GM21528 (cell line): ENCODE data around the gene CD8A.

ENCODE experiments used
- ATAC-seq: cut with Tn5 transposase; IDR thresholded peaks from one replicate; pipeline ENCODE4 v1.9.1; 2021; ENCODE audit warnings: mild to moderate bottlenecking, moderate library complexity; ENCODE audit not compliant: unreplicated experiment, low FRiP score

Gene CD8A

DNA sequence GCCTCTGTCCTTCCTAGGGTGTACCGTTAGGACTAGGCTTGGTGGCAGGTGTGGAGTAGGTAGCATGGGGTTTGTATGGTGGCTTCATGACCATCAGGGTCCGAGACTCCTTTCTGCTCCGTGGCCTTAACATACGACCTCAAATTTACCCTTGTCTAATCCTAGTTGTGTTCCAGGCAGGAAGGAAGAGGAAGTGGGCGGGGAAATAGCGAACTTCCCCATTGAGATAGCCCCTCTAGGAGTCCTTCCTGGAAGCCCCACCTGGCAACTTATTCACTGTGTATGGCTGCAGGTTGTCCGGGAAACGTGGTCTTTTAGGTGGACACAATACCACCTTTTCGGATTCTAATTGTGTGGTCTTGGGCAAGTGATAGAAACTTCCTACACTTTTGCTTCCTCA, 9.3 kb downstream of the CD8A start:
- ATAC-seq, result no peak

- no peak for ATAC-seq
Measured at GRCh38 chr2:86779971-86780370, 10.7 kb downstream of the CD8A start.

DNA sequence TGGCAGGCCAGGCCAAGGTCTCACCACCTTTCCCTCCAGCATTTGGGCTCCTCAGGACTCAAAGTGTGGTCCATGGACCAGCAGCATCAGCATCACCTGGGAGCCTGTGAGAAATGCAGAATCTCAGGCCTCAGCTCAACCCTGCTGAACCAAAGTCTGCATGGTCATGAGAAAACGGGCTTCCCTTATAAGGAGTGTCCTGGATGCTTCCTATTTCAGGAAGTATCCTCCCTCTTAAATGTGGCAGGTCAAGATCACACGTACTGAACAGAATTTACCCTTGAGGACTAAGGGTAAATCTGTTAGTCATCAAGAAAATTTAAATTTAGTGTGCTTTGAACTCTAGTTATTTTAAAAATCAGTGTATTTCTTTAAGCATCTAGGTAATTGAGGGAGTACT, 11.8 kb downstream of the CD8A start:
- no peak for ATAC-seq

GRCh38 chr2:86776532-86776931, 14.2 kb downstream of the CD8A start:
- ATAC-seq, result no peak

DNA sequence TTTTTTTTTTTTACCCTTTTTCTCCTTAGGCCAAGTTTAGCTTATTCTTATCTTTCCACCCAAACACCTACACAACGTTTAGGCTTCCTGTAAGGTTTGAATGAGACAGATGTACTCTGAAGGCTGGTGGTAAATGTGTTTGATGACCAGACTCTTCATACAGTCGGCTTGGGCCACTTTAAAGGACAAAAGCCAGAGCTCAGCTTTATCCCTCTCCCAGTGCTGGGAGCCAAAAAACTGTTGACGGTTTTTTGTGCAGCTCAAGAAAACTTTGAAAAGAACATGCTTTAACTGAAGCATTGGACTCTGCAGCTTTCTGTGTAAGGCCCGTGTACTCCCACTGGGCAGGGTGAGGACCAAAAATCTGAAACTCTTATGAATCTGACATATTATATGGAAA, 15.4 kb downstream of the CD8A start:
- no peak for ATAC-seq

DNA sequence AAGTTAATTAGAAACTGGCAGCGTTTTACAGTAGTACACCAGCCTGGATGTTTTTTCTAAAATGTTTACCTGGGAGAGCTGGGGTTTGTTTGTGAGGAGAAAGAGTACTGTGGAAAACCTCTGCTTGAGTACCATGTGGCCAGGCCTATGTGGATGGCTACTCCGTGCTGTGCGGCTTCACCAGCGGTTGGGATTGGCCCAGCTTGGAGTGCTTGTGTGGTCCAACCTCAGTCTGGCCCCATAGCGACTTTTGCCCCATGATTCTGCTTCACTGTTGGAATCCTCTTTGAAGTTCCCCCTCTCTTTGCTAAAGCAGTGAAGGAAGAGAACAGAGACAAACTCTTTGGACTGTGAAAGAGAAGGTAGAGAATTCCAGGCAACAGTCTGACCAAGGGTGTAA, 15.9 kb downstream of the CD8A start:
- no peak for ATAC-seq

GRCh38 chr2:86772611-86773010, 18.1 kb downstream of the CD8A start:
- ATAC-seq, result no peak

DNA sequence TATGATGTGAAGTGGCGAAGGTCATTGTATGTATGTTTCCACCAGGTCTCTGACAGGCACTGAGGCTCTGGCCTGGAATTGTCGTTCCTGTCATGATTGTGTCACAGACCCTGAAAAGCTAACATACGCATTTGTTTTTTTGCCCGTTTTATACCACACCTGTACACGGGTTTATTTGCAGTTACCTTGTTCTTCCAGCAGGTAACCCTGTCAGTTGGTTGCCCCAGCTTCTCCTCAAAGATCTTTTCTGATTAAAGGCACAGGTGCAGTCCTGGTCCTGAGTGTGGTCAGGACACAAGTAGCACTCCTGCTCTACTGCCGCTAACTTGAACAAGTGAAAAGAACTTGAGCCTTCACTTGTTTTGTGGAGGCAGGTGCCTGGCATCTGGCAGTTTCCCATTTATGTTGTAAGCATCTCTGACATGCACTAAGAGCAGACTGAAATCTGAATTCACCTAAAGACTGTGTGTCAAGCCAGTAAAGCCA, 19.9 kb downstream of the CD8A start:
- ATAC-seq, result no peak

DNA sequence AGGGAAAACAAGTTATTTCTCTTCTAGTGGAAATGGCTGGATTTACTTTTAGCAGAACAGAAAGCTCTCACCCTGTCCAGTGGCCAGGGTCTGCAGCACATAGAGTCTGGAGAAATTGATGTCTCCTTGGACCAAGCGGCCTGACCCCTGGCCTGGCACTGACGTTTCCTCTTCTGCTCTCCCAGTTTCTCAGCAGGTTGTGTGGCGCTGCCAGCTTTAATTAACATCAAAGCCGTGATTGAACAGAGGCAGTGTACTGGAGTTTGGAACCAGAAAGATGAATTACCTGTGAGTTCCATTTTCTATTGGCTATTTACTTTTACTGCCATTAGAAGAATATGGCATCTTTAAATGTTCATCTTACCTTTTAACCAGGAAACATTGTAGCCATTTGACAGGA, 20.9 kb downstream of the CD8A start:
- ATAC-seq, result no peak

- no peak for ATAC-seq
Measured at GRCh38 chr2:86768189-86768949, 22.3 kb downstream of the CD8A start.

- ATAC-seq, result no peak
Measured at GRCh38 chr2:86765310-86765695, 25.4 kb downstream of the CD8A start.

DNA sequence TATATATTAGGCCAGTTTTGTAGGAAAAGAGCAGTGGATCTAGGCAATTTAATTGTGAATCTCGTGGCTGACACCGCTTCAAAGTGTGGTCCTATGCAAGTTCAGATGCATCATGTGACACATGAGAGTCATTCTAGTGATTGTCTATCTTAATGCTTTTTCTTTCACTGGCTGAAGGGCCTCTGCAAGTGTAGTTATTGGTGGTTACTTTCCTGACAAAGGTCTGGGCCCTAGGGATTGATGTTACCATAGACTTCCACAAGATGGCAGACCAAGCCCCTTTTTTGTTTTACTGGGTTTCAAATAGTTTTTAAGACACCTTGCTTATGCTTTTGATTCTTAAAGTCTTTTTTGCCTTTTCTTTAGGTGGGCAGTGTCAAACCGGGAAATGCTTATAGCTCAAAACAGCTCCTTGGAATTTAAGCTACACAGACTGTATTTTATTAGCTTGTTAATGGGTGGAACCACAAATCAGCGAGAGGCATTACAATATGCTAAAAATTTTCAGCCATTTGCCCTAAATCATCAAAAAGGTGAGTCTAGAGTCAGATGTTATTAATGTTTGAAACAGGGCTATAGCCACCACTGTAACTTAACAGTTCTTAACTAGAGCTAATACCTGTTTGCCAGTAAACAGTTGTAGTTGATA, 25.9 kb downstream of the CD8A start:
- no peak for ATAC-seq

DNA sequence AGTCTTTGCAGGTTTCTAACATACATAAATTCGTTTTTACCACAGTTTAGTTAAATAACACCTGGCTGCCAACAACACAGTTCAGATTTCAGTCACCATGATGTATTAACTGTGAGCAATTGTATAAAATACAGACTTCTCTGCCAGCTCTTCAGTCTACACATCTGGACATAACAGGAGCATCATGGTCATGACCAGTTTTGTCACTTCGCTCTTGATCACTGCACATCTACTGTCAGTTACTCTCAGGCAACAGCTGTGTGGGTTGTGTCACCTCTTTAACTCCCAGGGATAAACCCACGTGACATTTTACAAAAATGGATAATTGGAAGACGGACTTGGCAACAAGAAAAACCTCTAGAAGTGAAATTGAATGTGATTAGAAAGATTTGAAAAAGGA, 30.3 kb downstream of the CD8A start:
- ATAC-seq, result no peak

- no peak for ATAC-seq
Measured at GRCh38 chr2:86758405-86758804, 32.3 kb downstream of the CD8A start.

GRCh38 chr2:86753606-86754005, 37.1 kb downstream of the CD8A start:
- ATAC-seq, result no peak

- ATAC-seq, result no peak
Measured at GRCh38 chr2:86752934-86753333, 37.8 kb downstream of the CD8A start.

- ATAC-seq, result no peak
Measured at GRCh38 chr2:86751778-86752177, 38.9 kb downstream of the CD8A start.

GRCh38 chr2:86750240-86750839, 40.4 kb downstream of the CD8A start:
- no peak for ATAC-seq

GRCh38 chr2:86747711-86748639, 42.7 kb downstream of the CD8A start:
- no peak for ATAC-seq

DNA sequence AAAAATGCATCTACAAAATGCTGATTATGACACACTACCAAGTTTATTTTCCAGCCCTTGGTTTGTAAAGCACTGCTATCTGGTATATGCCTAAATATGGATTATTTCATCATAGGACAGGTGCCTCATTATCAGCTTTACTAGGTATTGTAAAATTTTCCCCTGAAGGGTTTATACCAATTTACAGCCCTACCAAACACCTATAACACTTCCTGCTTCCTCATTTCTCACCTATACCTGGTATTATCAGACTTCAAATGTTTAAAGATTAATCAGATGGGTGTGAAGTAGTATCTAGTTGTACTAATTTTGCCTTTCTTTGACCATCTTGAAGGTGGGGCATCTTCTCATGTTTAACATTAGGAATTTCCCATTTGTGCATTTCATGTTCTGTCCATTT, 43.8 kb downstream of the CD8A start:
- no peak for ATAC-seq

DNA sequence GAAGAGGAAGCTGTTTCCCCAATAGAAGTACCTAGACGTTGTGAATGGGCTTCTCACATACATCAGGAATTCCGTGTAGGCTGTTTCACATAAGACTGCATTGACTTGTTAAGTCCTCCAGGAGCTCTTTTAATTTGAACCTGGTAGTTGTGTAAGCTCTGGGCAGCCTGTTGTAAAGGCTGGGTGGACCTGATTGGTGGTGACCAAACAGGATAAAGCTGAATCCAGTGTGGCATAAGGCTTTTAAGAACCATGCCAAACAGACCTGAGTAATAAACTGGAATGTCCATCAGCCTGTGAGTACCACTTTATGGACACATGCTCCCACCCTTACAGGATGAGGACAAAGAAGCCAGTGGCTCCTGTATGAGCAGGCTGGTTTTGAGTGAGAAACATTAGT, 46.6 kb downstream of the CD8A start:
- no peak for ATAC-seq
